Measurements from ENCODE around the gene SDS. TPM values are rescaled to one million over a fixed set of nuclear protein-coding genes. Genes with fewer than 3 reads are reported as not detected.
A peak's percentile ranks its signal among the peaks of the same experiment; 100 is the strongest.

SDS gene
- total and polyA plus RNA-seq, 2 of the 13 experiments (the other 11 are each of a cell fraction or from before 2014, with no cell fraction given), result not detected

DNA sequence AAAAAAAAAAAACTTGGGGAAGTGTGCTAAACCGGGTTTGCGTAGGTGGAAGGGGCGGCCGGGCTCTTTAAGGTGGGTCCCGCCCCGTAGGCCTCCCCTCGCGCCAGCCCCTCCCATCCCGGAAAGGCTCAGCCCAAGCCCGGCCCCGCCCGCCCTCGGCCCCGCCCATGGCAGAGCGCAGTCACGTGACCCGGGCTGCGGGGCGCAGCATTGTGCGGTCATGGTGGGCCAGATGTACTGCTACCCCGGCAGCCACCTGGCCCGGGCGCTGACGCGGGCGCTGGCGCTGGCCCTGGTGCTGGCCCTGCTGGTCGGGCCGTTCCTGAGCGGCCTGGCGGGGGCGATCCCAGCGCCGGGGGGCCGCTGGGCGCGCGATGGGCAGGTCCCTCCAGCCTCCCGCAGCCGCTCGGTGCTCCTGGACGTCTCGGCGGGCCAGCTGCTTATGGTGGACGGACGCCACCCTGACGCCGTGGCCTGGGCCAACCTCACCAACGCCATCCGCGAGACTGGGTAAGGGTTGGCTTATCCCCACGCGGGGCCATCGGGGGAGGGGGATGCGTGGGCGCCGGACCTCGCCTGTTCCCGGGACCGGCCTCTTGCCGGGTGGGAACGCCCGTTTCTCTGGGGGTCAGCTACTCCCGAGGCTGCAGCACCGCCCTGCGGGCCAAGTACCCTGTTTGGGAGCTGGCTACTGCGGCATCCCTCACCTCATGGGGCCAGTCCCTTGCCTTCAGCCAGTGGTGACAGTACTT is 45.1 kb downstream of the SDS start, which contains the start of gene PLBD2 (continued):
- TF ChIP-seq ZNF138 (CRISPR knock-in tag; IDR thresholded peaks at IDR 0.05; ENCODE audit: low read depth) (no peak), ZNF773 (CRISPR knock-in tag; IDR thresholded peaks at IDR 0.05; ENCODE audit: borderline replicate concordance) (no peak; the same call in 1 of the 2 replicates), TEAD3 (CRISPR knock-in tag; optimal IDR thresholded peaks at IDR 0.05; ENCODE audit: borderline replicate concordance) (no peak), XRCC5 (optimal IDR thresholded peaks at IDR 0.05; ENCODE audit: low read length) (no peak), MAZ (IDR thresholded peaks at IDR 0.05; ENCODE audit: borderline replicate concordance, low read depth, low read length) (peak; percentile 86), MAZ (CRISPR knock-in tag; IDR thresholded peaks at IDR 0.05; ENCODE audit: low read depth) (peak; percentile 73; the same call in 1 of the 2 replicates), HMG20B (CRISPR knock-in tag; conservative IDR thresholded peaks at IDR 0.05) (no peak), ZNF367 (CRISPR knock-in tag; IDR thresholded peaks at IDR 0.05; ENCODE audit: borderline replicate concordance) (peak; percentile 8; the same call in 1 of the 2 replicates), GLI4 (CRISPR knock-in tag; IDR thresholded peaks at IDR 0.05; ENCODE audit: borderline replicate concordance) (no peak), ZNF496 (CRISPR knock-in tag; IDR thresholded peaks at IDR 0.05; ENCODE audit: insufficient replicate concordance) (no peak), FOXA1 (IDR thresholded peaks at IDR 0.05) (no peak), FOXA1 (CRISPR knock-in tag; IDR thresholded peaks at IDR 0.05) (no peak), MYNN (CRISPR knock-in tag; IDR thresholded peaks at IDR 0.05; ENCODE audit: low read depth) (no peak), ZNF260 (CRISPR knock-in tag; IDR thresholded peaks at IDR 0.05; ENCODE audit: borderline replicate concordance, low read depth) (no peak), SATB2 (CRISPR knock-in tag; IDR thresholded peaks at IDR 0.05) (no peak), GABPA (IDR thresholded peaks at IDR 0.05; ENCODE audit: low read depth, low read length) (no peak), GABPA (CRISPR knock-in tag; IDR thresholded peaks at IDR 0.05; ENCODE audit: low read depth) (no peak; the same call in 1 of the 2 replicates), ZNF253 (CRISPR knock-in tag; IDR thresholded peaks at IDR 0.05; ENCODE audit: borderline replicate concordance) (no peak)
- TF ChIP-seq, protein P1, sequence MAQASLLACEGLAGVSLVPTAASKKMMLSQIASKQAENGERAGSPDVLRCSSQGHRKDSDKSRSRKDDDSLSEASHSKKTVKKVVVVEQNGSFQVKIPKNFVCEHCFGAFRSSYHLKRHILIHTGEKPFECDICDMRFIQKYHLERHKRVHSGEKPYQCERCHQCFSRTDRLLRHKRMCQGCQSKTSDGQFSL (CRISPR knock-in tag; IDR thresholded peaks at IDR 0.05), result no peak
- TF ChIP-seq, protein P2, sequence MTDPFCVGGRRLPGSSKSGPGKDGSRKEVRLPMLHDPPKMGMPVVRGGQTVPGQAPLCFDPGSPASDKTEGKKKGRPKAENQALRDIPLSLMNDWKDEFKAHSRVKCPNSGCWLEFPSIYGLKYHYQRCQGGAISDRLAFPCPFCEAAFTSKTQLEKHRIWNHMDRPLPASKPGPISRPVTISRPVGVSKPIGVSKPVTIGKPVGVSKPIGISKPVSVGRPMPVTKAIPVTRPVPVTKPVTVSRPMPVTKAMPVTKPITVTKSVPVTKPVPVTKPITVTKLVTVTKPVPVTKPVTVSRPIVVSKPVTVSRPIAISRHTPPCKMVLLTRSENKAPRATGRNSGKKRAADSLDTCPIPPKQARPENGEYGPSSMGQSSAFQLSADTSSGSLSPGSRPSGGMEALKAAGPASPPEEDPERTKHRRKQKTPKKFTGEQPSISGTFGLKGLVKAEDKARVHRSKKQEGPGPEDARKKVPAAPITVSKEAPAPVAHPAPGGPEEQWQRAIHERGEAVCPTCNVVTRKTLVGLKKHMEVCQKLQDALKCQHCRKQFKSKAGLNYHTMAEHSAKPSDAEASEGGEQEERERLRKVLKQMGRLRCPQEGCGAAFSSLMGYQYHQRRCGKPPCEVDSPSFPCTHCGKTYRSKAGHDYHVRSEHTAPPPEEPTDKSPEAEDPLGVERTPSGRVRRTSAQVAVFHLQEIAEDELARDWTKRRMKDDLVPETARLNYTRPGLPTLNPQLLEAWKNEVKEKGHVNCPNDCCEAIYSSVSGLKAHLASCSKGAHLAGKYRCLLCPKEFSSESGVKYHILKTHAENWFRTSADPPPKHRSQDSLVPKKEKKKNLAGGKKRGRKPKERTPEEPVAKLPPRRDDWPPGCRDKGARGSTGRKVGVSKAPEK (CRISPR knock-in tag; IDR thresholded peaks at IDR 0.05; ENCODE audit: borderline replicate concordance), result no peak
- TF ChIP-seq, protein P3, sequence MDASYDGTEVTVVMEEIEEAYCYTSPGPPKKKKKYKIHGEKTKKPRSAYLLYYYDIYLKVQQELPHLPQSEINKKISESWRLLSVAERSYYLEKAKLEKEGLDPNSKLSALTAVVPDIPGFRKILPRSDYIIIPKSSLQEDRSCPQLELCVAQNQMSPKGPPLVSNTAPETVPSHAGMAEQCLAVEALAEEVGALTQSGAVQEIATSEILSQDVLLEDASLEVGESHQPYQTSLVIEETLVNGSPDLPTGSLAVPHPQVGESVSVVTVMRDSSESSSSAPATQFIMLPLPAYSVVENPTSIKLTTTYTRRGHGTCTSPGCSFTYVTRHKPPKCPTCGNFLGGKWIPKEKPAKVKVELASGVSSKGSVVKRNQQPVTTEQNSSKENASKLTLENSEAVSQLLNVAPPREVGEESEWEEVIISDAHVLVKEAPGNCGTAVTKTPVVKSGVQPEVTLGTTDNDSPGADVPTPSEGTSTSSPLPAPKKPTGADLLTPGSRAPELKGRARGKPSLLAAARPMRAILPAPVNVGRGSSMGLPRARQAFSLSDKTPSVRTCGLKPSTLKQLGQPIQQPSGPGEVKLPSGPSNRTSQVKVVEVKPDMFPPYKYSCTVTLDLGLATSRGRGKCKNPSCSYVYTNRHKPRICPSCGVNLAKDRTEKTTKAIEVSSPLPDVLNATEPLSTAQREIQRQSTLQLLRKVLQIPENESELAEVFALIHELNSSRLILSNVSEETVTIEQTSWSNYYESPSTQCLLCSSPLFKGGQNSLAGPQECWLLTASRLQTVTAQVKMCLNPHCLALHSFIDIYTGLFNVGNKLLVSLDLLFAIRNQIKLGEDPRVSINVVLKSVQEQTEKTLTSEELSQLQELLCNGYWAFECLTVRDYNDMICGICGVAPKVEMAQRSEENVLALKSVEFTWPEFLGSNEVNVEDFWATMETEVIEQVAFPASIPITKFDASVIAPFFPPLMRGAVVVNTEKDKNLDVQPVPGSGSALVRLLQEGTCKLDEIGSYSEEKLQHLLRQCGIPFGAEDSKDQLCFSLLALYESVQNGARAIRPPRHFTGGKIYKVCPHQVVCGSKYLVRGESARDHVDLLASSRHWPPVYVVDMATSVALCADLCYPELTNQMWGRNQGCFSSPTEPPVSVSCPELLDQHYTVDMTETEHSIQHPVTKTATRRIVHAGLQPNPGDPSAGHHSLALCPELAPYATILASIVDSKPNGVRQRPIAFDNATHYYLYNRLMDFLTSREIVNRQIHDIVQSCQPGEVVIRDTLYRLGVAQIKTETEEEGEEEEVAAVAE (CRISPR knock-in tag; IDR thresholded peaks at IDR 0.05; ENCODE audit: borderline replicate concordance), result no peak
- TF ChIP-seq, protein P4, sequence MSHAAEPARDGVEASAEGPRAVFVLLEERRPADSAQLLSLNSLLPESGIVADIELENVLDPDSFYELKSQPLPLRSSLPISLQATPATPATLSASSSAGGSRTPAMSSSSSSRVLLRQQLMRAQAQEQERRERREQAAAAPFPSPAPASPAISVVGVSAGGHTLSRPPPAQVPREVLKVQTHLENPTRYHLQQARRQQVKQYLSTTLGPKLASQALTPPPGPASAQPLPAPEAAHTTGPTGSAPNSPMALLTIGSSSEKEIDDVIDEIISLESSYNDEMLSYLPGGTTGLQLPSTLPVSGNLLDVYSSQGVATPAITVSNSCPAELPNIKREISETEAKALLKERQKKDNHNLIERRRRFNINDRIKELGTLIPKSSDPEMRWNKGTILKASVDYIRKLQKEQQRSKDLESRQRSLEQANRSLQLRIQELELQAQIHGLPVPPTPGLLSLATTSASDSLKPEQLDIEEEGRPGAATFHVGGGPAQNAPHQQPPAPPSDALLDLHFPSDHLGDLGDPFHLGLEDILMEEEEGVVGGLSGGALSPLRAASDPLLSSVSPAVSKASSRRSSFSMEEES (CRISPR knock-in tag; IDR thresholded peaks at IDR 0.05), result peak; percentile 79
